HepG2 (cell line): ENCODE measurements around the gene CFI. TPM values are rescaled to one million over a fixed set of nuclear protein-coding genes. Genes with fewer than 3 reads are reported as not detected.

Experiments
- ATAC-seq: fragments of 200-7000 bp; cut with Tn5 transposase; 3 replicates; pipeline ENCODE4 v1.9.1; 2020; ENCODE audit warnings: mild to moderate bottlenecking, moderate library complexity
- BruUV-seq: library from RNA; stranded (reverse); fragments of 400-500 nt; replicated peaks from 2 replicates; lab custom pipeline; 2021; lab: Mats Ljungman, UMichigan
- CTCF ChIA-PET: fragments of 300-600 bp; formaldehyde crosslinking; extraction: SDS; loops from one replicate; lab custom pipeline; 2021; ENCODE audit warnings: low total read pairs, inconsistent platforms, low intra/inter-chr PET ratio; lab: Yijun Ruan, JAX
- POLR2A ChIA-PET: fragments of 350-600 bp; sonication (Branson Sonifier 250); formaldehyde crosslinking; loops from one replicate; lab custom pipeline; 2020; ENCODE audit warnings: antibody characterized with exemption, inconsistent platforms; lab: Yijun Ruan, JAX
- DNase-seq: peaks from one replicate; pipeline ENCODE4 v3.0.0-alpha.2; 2015; ENCODE audit warnings: low spot score
- FAIRE-seq: peaks from 3 replicates; lab custom pipeline; 2011; peaks lifted over from hg19 to GRCh38; lab: Jason Lieb, UNC
- H2AFZ ChIP-seq: one replicate; pipeline ENCODE4 v1.6.1; 2011; ENCODE audit warnings: low read length, inconsistent platforms
- H3K27ac ChIP-seq: fragments of 300-600 bp; 3 replicates; pipeline ENCODE4 v1.8.0; 2011; ENCODE audit warnings: mixed run types, mild to moderate bottlenecking, mixed read lengths, low read length, inconsistent platforms; ENCODE audit not compliant: insufficient read depth; ENCODE audit errors: extremely low read length
- H3K27me3 ChIP-seq, 2 experiments: fragments of 200-600 bp in 1 of 2; 2 replicates in 1 of 2; 3 replicates in 1 of 2; pipeline versions ENCODE4 v1.6.0 to v1.8.0; 2011; ENCODE audit warnings: low read length in 2 of 2, mild to moderate bottlenecking in 2 of 2, moderate library complexity in 2 of 2, inconsistent platforms in 1 of 2; ENCODE audit not compliant: insufficient read depth in 2 of 2, control insufficient read depth in 1 of 2
- H3K36me3 ChIP-seq, 2 experiments: fragments of 200-600 bp in 1 of 2; replicated peaks in 1 of 2; 2 replicates in 1 of 2; 3 replicates in 1 of 2; pipeline versions ENCODE4 v1.5.1 to v1.8.0; 2011; ENCODE audit warnings: low read length in 2 of 2, inconsistent platforms in 1 of 2; ENCODE audit not compliant: insufficient read depth in 2 of 2, control insufficient read depth in 1 of 2
- H3K4me1 ChIP-seq: 2 replicates; pipeline ENCODE4 v1.5.1; 2012; ENCODE audit warnings: low read length, inconsistent platforms; ENCODE audit not compliant: insufficient read depth
- H3K4me2 ChIP-seq: 2 replicates; pipeline ENCODE4 v1.6.0; 2011; ENCODE audit warnings: low read depth, low read length, inconsistent platforms
- H3K4me3 ChIP-seq, 3 experiments: fragments of 200-600 bp in 1 of 3; sonication (generic), shearing (Covaris generic) in 1 of 3; replicated peaks in 1 of 3; 2 replicates each; pipeline ENCODE4 v1.5.1; 2011 to 2016; ENCODE audit warnings: low read length in 3 of 3, inconsistent platforms in 2 of 3, low read depth in 2 of 3, mild to moderate bottlenecking in 2 of 3, control low read depth in 1 of 3, mixed read lengths in 1 of 3; ENCODE audit not compliant: insufficient read depth in 1 of 3
- H3K79me2 ChIP-seq: one replicate; pipeline ENCODE4 v1.6.1; 2011; ENCODE audit warnings: low read length, inconsistent platforms; ENCODE audit not compliant: insufficient read depth
- H3K9ac ChIP-seq: 2 replicates; pipeline ENCODE4 v1.6.0; 2011; ENCODE audit warnings: mild to moderate bottlenecking, low read depth, low read length, inconsistent platforms; ENCODE audit not compliant: insufficient read depth
- H3K9me3 ChIP-seq: 2 replicates; pipeline ENCODE4 v1.5.1; 2012; ENCODE audit warnings: mild to moderate bottlenecking, low read length
- H4K20me1 ChIP-seq: 2 replicates; pipeline ENCODE4 v1.6.0; 2011; ENCODE audit warnings: inconsistent platforms, mild to moderate bottlenecking, low read length, moderate library complexity; ENCODE audit not compliant: insufficient read depth
- HOMEZ ChIP-seq: IDR thresholded peaks from 2 replicates; pipeline ENCODE4 v1.6.1; 2016; ENCODE audit warnings: low read depth
- IRX3 ChIP-seq: sonication (generic); formaldehyde crosslinking; IDR thresholded peaks from 2 replicates; pipeline ENCODE4 v1.8.1; 2023; ENCODE audit warnings: mild to moderate bottlenecking, low read depth, missing genetic modification reagents, borderline replicate concordance
- POLR2G ChIP-seq: fragments of 200-400 bp; formaldehyde crosslinking; IDR thresholded peaks from 2 replicates; pipeline ENCODE4 v1.6.1; 2018; ENCODE audit warnings: mild to moderate bottlenecking, low read depth, low read length, moderate library complexity
- XRCC5 ChIP-seq: fragments of 200-400 bp; formaldehyde crosslinking; optimal IDR thresholded peaks from 2 replicates; pipeline ENCODE3; 2017; ENCODE audit warnings: mild to moderate bottlenecking, low read length
- ZNF550 ChIP-seq: sonication (generic); formaldehyde crosslinking; IDR thresholded peaks from 2 replicates; pipeline ENCODE4 v1.4.0; 2020; ENCODE audit warnings: mild to moderate bottlenecking, missing genetic modification reagents, borderline replicate concordance
- in situ Hi-C: cut with HindIII; loops from 2 replicates; pipeline ENCODE4 v1.10.0; 2017; ENCODE audit warnings: low pct_unique_long_range_greater_than_20kb; ENCODE audit not compliant: extremely low pct_ligation_motif_present
- intact Hi-C: fragments of 100-400 bp; cut with micrococcal nuclease; formaldehyde crosslinking; loops from one replicate; pipeline ENCODE4 v1.10.0; 2022; ENCODE audit not compliant: unreplicated experiment
- polyA plus RNA-seq, 8 experiments: library from polyadenylated mRNA; depleted of rRNA in 3 of 8; stranded (reverse) in 7 of 8; unstranded in 1 of 8; fragments of >200 nt; fragmentation: Illumina TruSeq in 4 of 8; extraction: Trizol in 4 of 8; gene quantifications; 2 replicates each; pipeline versions ENCODE4 v1.2.1 to v1.2.3, GENCODE V29; 2011 to 2016; ENCODE audit warnings: low read depth in 4 of 8, missing spikeins in 1 of 8, mixed read lengths in 1 of 8; ENCODE audit not compliant: insufficient read depth in 1 of 8
- total RNA-seq, 5 experiments: library from RNA; depleted of rRNA; stranded (reverse); fragments of >200 nt; fragmentation: Illumina TruSeq; extraction: Trizol; gene quantifications; 2 replicates each; pipeline ENCODE4 v1.2.3, GENCODE V29; 2016; ENCODE audit warnings: low read depth in 1 of 5
- TF ChIP-seq, protein P1 (sequence below): sonication (generic); formaldehyde crosslinking; IDR thresholded peaks from 2 replicates; pipeline ENCODE4 v1.5.1; 2020; ENCODE audit warnings: mild to moderate bottlenecking, missing genetic modification reagents

CFI gene
- total and polyA plus RNA-seq, 2 of the 13 experiments (the other 11 are each of a cell fraction or from before 2014, with no cell fraction given): 284 to 337 TPM

- H3K27ac ChIP-seq: no peak overlapping the region
- no peak overlapping the region for H2AFZ ChIP-seq
- no peaks in the 10 kb centered on the region for H3K27me3 ChIP-seq
- H3K4me1 ChIP-seq: peaks cover 52% of the 10 kb centered on the region
- in situ Hi-C loops: no loop called here
- ChIA-PET POLR2A (no interaction called here), CTCF (no interaction called here)
- H4K20me1 ChIP-seq: peaks cover 2% of the 10 kb centered on the region; the same call in 1 of the 2 replicates
- BruUV-seq: no TSS peak
- DNase-seq (no peak), FAIRE-seq (peak; percentile 47), ATAC-seq (peak; percentile 85)
- peaks cover 3 to 29% of the 10 kb centered on the region in 2 experiments; a peak in 4 of 5 replicates for H3K36me3 ChIP-seq
- 0 out of 2 replicates have a peak, but pooled peaks have one; percentile 29 for TF ChIP-seq POLR2G
- TF ChIP-seq, protein P1, sequence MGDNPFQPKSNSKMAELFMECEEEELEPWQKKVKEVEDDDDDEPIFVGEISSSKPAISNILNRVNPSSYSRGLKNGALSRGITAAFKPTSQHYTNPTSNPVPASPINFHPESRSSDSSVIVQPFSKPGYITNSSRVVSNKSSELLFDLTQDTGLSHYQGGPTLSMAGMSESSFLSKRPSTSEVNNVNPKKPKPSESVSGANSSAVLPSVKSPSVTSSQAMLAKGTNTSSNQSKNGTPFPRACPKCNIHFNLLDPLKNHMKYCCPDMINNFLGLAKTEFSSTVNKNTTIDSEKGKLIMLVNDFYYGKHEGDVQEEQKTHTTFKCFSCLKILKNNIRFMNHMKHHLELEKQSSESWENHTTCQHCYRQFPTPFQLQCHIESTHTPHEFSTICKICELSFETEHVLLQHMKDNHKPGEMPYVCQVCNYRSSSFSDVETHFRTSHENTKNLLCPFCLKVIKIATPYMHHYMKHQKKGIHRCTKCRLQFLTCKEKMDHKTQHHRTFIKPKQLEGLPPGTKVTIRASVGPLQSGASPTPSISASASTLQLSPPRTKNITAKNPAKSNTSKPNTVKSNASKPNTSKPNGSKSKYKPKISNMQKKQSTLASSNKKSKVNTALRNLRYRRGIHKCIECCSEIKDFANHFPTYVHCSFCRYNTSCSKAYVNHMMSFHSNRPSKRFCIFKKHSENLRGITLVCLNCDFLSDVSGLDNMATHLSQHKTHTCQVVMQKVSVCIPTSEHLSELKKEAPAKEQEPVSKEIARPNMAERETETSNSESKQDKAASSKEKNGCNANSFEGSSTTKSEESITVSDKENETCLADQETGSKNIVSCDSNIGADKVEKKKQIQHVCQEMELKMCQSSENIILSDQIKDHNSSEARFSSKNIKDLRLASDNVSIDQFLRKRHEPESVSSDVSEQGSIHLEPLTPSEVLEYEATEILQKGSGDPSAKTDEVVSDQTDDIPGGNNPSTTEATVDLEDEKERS: 0 out of 2 replicates have a peak, but pooled peaks have one; percentile 34
- TF ChIP-seq IRX3 (CRISPR knock-in tag): no peak
- peak; percentile 100 for TF ChIP-seq ZNF550 (CRISPR knock-in tag)
- TF ChIP-seq HOMEZ (CRISPR knock-in tag): no peak
- TF ChIP-seq XRCC5: peak; percentile 29
- peaks cover 74% of the 10 kb centered on the region for H3K79me2 ChIP-seq
- peak overlapping the region; percentile 65 for H3K4me2 ChIP-seq
- H3K4me3 ChIP-seq: peak overlapping the region in 1 of 3 experiments; percentile 17; a peak in 2 of 6 replicates
- H3K9me3 ChIP-seq: peaks cover 31% of the 10 kb centered on the region
- intact Hi-C loops: no loop called here
- peak overlapping the region; percentile 6; the same call in 1 of the 2 replicates for H3K9ac ChIP-seq
These were observed 2.9 kb downstream of the CFI start for GRCh38 chr4:109798866-109799265.
